Peyer's patch (tissue), 4 donors: ENCODE results near the gene CA10.

Experiments used
- POLR2A ChIP-seq, 2 donors: fragments of 450-650 bp; IDR thresholded peaks; one replicate each; pipeline ENCODE4 v1.5.1; 2017; ENCODE audit warnings: antibody characterized with exemption in 2 of 2, mild to moderate bottlenecking in 2 of 2, moderate library complexity in 2 of 2
- TF ChIP-seq, protein P1 (sequence below), 6 experiments: fragments of 450-650 bp in 4 of 6; fragments of 200-600 bp in 2 of 6; sonication (generic) in 1 of 6; IDR thresholded peaks; one replicate each; pipeline ENCODE4 v1.5.1; 2017 to 2019; ENCODE audit warnings: antibody characterized with exemption in 6 of 6, mild to moderate bottlenecking in 3 of 6, moderate library complexity in 1 of 6

DNA sequence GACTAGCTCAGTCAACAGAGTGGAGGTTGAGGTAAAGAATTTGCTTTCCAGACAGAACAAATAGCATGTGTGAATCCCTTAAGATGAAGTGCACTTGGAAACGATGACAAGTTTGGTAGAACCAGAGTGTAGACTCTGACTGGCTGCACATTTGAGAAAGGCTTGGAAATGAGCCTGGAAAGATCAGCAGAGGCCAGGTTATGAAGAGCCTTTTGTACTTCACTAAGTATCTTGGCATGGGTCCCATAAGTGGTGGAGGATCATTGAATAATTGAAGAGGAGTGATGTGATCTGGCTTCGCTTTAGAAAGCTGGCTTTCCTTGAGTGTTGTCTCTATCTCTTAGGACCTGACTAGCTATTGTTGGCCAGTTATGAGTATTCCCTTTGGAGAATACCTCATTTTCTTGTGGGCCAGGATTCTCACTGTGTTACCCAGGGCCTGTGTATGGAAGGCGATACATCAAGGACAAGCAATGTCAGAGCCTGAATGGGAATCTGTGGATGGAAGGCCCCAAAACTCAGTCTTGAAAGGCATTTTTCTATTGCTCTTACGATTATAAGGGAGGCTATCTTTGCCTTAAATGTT, 568.4 kb downstream of the CA10 start:
- TF ChIP-seq, protein P1, sequence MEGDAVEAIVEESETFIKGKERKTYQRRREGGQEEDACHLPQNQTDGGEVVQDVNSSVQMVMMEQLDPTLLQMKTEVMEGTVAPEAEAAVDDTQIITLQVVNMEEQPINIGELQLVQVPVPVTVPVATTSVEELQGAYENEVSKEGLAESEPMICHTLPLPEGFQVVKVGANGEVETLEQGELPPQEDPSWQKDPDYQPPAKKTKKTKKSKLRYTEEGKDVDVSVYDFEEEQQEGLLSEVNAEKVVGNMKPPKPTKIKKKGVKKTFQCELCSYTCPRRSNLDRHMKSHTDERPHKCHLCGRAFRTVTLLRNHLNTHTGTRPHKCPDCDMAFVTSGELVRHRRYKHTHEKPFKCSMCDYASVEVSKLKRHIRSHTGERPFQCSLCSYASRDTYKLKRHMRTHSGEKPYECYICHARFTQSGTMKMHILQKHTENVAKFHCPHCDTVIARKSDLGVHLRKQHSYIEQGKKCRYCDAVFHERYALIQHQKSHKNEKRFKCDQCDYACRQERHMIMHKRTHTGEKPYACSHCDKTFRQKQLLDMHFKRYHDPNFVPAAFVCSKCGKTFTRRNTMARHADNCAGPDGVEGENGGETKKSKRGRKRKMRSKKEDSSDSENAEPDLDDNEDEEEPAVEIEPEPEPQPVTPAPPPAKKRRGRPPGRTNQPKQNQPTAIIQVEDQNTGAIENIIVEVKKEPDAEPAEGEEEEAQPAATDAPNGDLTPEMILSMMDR (IDR thresholded peaks at IDR 0.05): no peak
- TF ChIP-seq POLR2A (IDR thresholded peaks at IDR 0.05): no peak
